HG03159 (cell line): ENCODE data around the gene VSTM4.

Source experiments
- ATAC-seq: cut with Tn5 transposase; IDR thresholded peaks from one replicate; pipeline ENCODE4 v1.9.1; 2021; ENCODE audit warnings: mild to moderate bottlenecking, moderate library complexity; ENCODE audit not compliant: unreplicated experiment

The VSTM4 gene

GRCh38 chr10:49012603-49013002 lies 102.7 kb downstream of the VSTM4 start:
- no peak for ATAC-seq

- no peak for ATAC-seq
These were observed 103.6 kb downstream of the VSTM4 start for GRCh38 chr10:49011756-49012155.

- ATAC-seq, result no peak
These were observed 104.5 kb downstream of the VSTM4 start for GRCh38 chr10:49010865-49011264.

- ATAC-seq, result no peak
These were observed 105.0 kb downstream of the VSTM4 start for GRCh38 chr10:49010295-49010694.

- no peak for ATAC-seq
These were observed 105.9 kb downstream of the VSTM4 start for GRCh38 chr10:49009199-49009979.

GRCh38 chr10:49008505-49009198 lies 106.7 kb downstream of the VSTM4 start:
- no peak for ATAC-seq

- ATAC-seq, result no peak
These were observed 107.2 kb downstream of the VSTM4 start for GRCh38 chr10:49008091-49008490.

- ATAC-seq, result no peak
These were observed 108.2 kb downstream of the VSTM4 start for GRCh38 chr10:49007129-49007528.

GRCh38 chr10:49005270-49005669 lies 110.1 kb downstream of the VSTM4 start:
- ATAC-seq, result no peak

GRCh38 chr10:49001870-49002672 lies 113.3 kb downstream of the VSTM4 start:
- no peak for ATAC-seq

GRCh38 chr10:49001402-49001801 lies 113.9 kb downstream of the VSTM4 start:
- ATAC-seq, result no peak

- no peak for ATAC-seq
These were observed 114.6 kb downstream of the VSTM4 start for GRCh38 chr10:49000437-49001398.

GRCh38 chr10:48999346-48999745 lies 116.0 kb downstream of the VSTM4 start:
- ATAC-seq, result no peak

GRCh38 chr10:48996329-48996728 lies 119.0 kb downstream of the VSTM4 start:
- ATAC-seq, result no peak

- no peak for ATAC-seq
These were observed 121.7 kb downstream of the VSTM4 start for GRCh38 chr10:48993627-48994026.

- no peak for ATAC-seq
These were observed 125.1 kb downstream of the VSTM4 start for GRCh38 chr10:48990226-48990625.

- ATAC-seq, result no peak
These were observed 129.6 kb downstream of the VSTM4 start for GRCh38 chr10:48985621-48986158.

GRCh38 chr10:48983648-48984351 lies 131.5 kb downstream of the VSTM4 start:
- ATAC-seq, result no peak

- ATAC-seq, result no peak
These were observed 132.7 kb downstream of the VSTM4 start for GRCh38 chr10:48982584-48982983.
